Vagina (tissue), 2 donors: Measurements from ENCODE around the gene KCNH8. TPM values are rescaled to one million over a fixed set of nuclear protein-coding genes. Genes with fewer than 3 reads are reported as not detected.

Source experiments
- DNase-seq, 2 donors: peaks; one replicate each; pipeline ENCODE4 v3.0.0-alpha.2; 2017; ENCODE audit errors: extremely low spot score in 2 of 2
- H3K27ac ChIP-seq: fragments of 200-600 bp; sonication (generic); one replicate; pipeline ENCODE4 v1.5.1; 2019
- H3K27me3 ChIP-seq: fragments of 200-600 bp; sonication (generic); one replicate; pipeline ENCODE4 v1.5.1; 2019
- H3K36me3 ChIP-seq, 2 donors: fragments of 200-600 bp; sonication (generic); one replicate each; pipeline ENCODE4 v1.5.1; 2017 to 2019
- H3K4me1 ChIP-seq: fragments of 200-600 bp; sonication (generic); one replicate; pipeline ENCODE4 v1.5.1; 2019
- H3K4me3 ChIP-seq, 2 donors: fragments of 200-600 bp; sonication (generic); 1 replicate in 1 of 2; 2 replicates in 1 of 2; pipeline ENCODE4 v1.5.1; 2016 to 2019
- H3K9me3 ChIP-seq: fragments of 200-600 bp; sonication (generic); one replicate; pipeline ENCODE4 v1.5.1; 2019
- CTCF ChIP-seq, 3 experiments: fragments of 450-650 bp in 2 of 3; fragments of 200-600 bp in 1 of 3; sonication (generic) in 1 of 3; IDR thresholded peaks; one replicate each; pipeline ENCODE4 v1.5.1; 2017 to 2019; ENCODE audit warnings: antibody characterized with exemption in 3 of 3, mild to moderate bottlenecking in 2 of 3, moderate library complexity in 2 of 3
- POLR2A ChIP-seq, 2 donors: fragments of 450-650 bp; IDR thresholded peaks; one replicate each; pipeline ENCODE4 v1.6.1; 2017; ENCODE audit warnings: antibody characterized with exemption in 2 of 2, mild to moderate bottlenecking in 2 of 2, moderate library complexity in 2 of 2
- POLR2AphosphoS5 ChIP-seq, 2 donors: sonication (generic); formaldehyde crosslinking; IDR thresholded peaks; one replicate each; pipeline ENCODE4 v1.9.0; 2017; ENCODE audit warnings: antibody characterized with exemption in 2 of 2, mild to moderate bottlenecking in 2 of 2, low read depth in 1 of 2; ENCODE audit not compliant: insufficient read depth in 1 of 2
- intact Hi-C: fragments of 100-400 bp; cut with DNase I; formaldehyde crosslinking; loops from one replicate; pipeline ENCODE4 v1.15.1; 2023
- total RNA-seq: library from RNA; depleted of rRNA; stranded (reverse); fragments of >200 nt; gene quantifications from one replicate; pipeline ENCODE4 v1.2.3, GENCODE V29; 2016

The KCNH8 gene
- total RNA-seq, 1 donor from 2014 or later: 2.0 TPM

- H3K4me1 ChIP-seq: no peaks in the 10 kb centered on the region
- no peak overlapping the region for H3K27ac ChIP-seq
- H3K36me3 ChIP-seq: no peaks in the 10 kb centered on the region
- TF ChIP-seq POLR2AphosphoS5 (IDR thresholded peaks at IDR 0.05; ENCODE audit: insufficient read depth in 1 of 2, low read depth in 1 of 2) (no peak), CTCF (IDR thresholded peaks at IDR 0.05) (no peak), POLR2A (IDR thresholded peaks at IDR 0.05) (no peak)
- no peaks in the 10 kb centered on the region for H3K9me3 ChIP-seq
- H3K27me3 ChIP-seq: no peaks in the 10 kb centered on the region
- DNase-seq: no peak
- intact Hi-C loops: no loop called here
- H3K4me3 ChIP-seq: no peak overlapping the region
These were observed 108.0 kb downstream of the KCNH8 start for GRCh38 chr3:19256313-19256712.

- Histone ChIP-seq H3K9me3 (no peaks in the 10 kb centered on the region), H3K4me1 (no peaks in the 10 kb centered on the region), H3K27me3 (no peaks in the 10 kb centered on the region), H3K27ac (no peak overlapping the region), H3K36me3 (no peaks in the 10 kb centered on the region), H3K4me3 (no peak overlapping the region)
- intact Hi-C loops: no loop called here
- DNase-seq: no peak
- TF ChIP-seq POLR2A (IDR thresholded peaks at IDR 0.05) (no peak), CTCF (IDR thresholded peaks at IDR 0.05) (no peak)
These were observed 115.3 kb downstream of the KCNH8 start for GRCh38 chr3:19263606-19264005.

GRCh38 chr3:19264424-19264823 is 116.1 kb downstream of the KCNH8 start:
- H3K36me3 ChIP-seq: no peaks in the 10 kb centered on the region
- no peaks in the 10 kb centered on the region for H3K27me3 ChIP-seq
- no peak for DNase-seq
- no peak for TF ChIP-seq POLR2A (IDR thresholded peaks at IDR 0.05)
- no peak for TF ChIP-seq CTCF (IDR thresholded peaks at IDR 0.05)
- TF ChIP-seq POLR2AphosphoS5 (IDR thresholded peaks at IDR 0.05; ENCODE audit: insufficient read depth in 1 of 2, low read depth in 1 of 2): no peak
- no peaks in the 10 kb centered on the region for H3K9me3 ChIP-seq
- no peaks in the 10 kb centered on the region for H3K4me1 ChIP-seq
- intact Hi-C loops: no loop called here
- H3K4me3 ChIP-seq: no peak overlapping the region
- H3K27ac ChIP-seq: no peak overlapping the region

- no peak for TF ChIP-seq POLR2AphosphoS5 (IDR thresholded peaks at IDR 0.05; ENCODE audit: insufficient read depth in 1 of 2, low read depth in 1 of 2)
- TF ChIP-seq POLR2A (IDR thresholded peaks at IDR 0.05): no peak
- TF ChIP-seq CTCF (IDR thresholded peaks at IDR 0.05): no peak
- DNase-seq: no peak
- Histone ChIP-seq H3K27me3 (no peaks in the 10 kb centered on the region), H3K36me3 (no peaks in the 10 kb centered on the region), H3K9me3 (no peaks in the 10 kb centered on the region), H3K4me3 (no peak overlapping the region), H3K4me1 (no peaks in the 10 kb centered on the region), H3K27ac (no peak overlapping the region)
- intact Hi-C loops: no loop called here
These were observed 118.7 kb downstream of the KCNH8 start for GRCh38 chr3:19267040-19267439.

- TF ChIP-seq POLR2AphosphoS5 (IDR thresholded peaks at IDR 0.05; ENCODE audit: insufficient read depth in 1 of 2, low read depth in 1 of 2): no peak
These were observed 122.2 kb downstream of the KCNH8 start for GRCh38 chr3:19270481-19270880.

GRCh38 chr3:19272296-19272695 is 124.0 kb downstream of the KCNH8 start:
- Histone ChIP-seq H3K27ac (no peak overlapping the region), H3K36me3 (no peaks in the 10 kb centered on the region), H3K9me3 (no peaks in the 10 kb centered on the region), H3K4me3 (no peak overlapping the region), H3K4me1 (no peaks in the 10 kb centered on the region), H3K27me3 (no peaks in the 10 kb centered on the region)
- DNase-seq: no peak
- intact Hi-C loops: no loop called here
- TF ChIP-seq POLR2AphosphoS5 (IDR thresholded peaks at IDR 0.05; ENCODE audit: insufficient read depth in 1 of 2, low read depth in 1 of 2): no peak
- TF ChIP-seq POLR2A (IDR thresholded peaks at IDR 0.05): no peak
- no peak for TF ChIP-seq CTCF (IDR thresholded peaks at IDR 0.05)

More at GRCh38 chr3:19270481-19270880, 122.2 kb downstream of the KCNH8 start:
- H3K36me3 ChIP-seq: no peaks in the 10 kb centered on the region
- DNase-seq: no peak
- intact Hi-C loops: no loop called here
- H3K27ac ChIP-seq: no peak overlapping the region
- no peaks in the 10 kb centered on the region for H3K9me3 ChIP-seq
- H3K4me1 ChIP-seq: no peaks in the 10 kb centered on the region
- H3K27me3 ChIP-seq: no peaks in the 10 kb centered on the region
- no peak overlapping the region for H3K4me3 ChIP-seq
